Measurements from ENCODE around the gene TSPO2. TPM values are rescaled to one million over a fixed set of nuclear protein-coding genes. Genes with fewer than 3 reads are reported as not detected.
"Not testable (repeated sequence)": the region's sequence is repeated elsewhere in the genome, so short reads cannot be mapped to it uniquely, and the experiment has no call there.

Gene TSPO2
- not detected for total RNA-seq

DNA sequence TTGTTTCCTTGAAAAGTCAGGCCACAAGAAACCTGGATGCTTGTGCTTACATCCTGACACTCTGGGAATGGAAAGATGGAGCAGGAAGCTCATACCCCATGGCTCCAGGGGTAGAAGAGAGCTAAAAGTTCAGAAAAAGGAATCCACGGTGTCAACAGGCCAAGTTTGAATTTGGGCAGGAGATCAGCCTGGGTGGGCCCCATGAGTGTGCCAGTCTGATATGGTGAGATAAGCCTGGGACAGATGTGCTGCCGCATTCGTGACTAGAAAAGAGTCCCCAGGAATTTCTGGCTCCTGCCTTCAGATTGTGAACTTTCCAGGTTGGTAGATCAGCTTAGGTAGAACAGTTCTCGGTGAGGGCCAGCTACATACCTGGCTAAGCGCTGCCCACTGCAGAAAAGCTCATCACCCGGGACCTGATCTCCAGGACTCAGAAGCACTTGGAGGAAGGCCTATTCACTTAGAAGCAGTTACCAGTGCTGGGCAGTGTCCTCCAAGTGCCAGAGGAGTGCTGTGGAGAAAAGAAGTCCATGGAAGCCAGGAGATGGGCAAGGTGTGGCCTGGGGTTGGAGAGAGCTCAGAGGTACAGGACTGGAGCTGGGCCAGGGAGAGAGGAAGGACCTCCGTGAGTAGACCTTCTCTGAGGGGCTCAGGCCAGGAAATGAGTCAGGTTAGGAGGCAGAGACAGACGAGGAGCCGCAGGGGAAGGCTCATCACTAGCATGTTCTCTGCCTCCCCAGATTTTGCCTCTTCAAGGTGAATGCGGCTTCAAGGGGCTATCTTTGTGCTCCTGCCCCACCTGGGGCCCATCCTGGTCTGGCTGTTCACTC lies at the start of gene TSPO2:
TSS of gene TSPO2 (plus strand) at position 242 of the 830 bp plus-strand sequence. CDS start at position 761, 519 bp downstream.
- ATAC-seq = no peak

GRCh38 chr6:40992746-40993145 lies 49.5 kb upstream of the TSPO2 start:
- no peak for ATAC-seq

GRCh38 chr6:40996591-40997233 lies 45.6 kb upstream of the TSPO2 start:
- no peak for ATAC-seq

DNA sequence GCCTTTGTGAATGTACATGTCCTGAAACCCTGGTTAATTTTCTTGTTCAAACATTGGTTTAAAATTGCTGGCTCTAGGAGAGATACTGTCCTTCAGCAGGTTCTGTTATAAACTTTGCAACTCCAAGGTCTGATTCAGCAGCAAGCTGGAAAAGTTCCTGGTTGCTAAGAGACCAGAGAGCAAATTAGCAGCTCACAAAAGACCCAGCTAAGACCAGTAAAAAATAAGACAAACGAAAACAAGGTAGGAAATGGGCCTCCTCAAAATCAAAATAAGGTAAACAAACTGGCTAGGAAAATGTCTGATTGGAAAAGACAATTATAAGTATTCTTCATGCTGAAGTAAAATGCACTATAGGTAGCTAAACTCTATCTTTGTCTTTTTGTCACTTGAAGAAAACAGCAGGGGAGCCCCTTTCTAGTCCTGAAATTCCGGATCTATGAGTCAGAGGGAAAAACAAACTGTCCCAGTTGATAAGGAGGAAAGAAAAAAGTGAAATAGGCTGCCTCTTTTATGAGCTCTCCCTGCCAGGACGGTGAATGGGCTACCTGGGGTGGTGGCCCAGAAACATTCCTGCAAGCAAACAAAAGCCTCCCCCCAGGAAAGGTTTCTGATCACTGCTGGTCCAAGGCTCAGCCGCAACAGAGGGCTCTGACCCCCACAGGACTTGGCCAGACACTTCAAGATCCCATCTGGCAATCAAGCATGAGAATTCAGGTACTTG lies 44.9 kb upstream of the TSPO2 start:
- no peak for ATAC-seq

DNA sequence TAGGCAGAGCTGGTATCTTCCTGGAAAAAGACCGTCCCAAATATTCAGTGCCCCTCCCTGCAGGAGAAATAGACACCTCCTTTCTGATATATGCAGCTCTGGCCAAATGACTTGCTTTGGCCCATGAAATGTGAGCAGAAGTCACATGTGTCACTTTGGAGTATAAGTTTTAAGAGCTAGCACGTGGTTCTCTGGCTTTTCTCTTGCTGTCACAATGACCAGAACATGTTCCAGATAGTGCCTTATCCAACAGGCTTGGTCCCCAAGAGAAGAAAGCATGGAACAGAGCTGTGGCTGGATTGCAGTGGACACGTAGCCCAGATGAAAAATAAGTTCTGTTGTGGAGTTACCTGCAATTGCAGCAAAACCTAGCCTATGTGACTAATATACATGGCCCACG lies 43.6 kb upstream of the TSPO2 start:
- ATAC-seq = no peak

DNA sequence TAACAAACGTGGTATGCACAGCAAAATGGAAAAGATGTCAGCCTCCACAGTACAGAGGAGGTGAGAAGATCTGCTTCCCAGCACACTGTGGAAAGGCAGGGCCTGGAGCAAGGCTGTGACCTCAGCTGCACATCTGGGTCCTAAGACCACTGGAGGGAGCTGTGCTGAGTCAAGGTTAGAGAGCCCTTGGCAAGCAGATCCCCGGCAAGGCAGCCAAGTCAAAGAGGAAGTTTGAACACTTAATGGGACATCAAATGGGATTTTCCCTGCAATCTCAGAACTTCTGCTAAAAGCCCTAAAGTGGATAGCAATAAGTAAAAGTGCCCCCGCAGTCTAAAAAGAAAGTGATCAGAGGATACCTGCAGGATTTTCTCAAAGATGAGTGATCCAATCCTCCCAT lies 42.7 kb upstream of the TSPO2 start:
- peak; percentile 48 for ATAC-seq

- no peak for ATAC-seq
These were observed 42.0 kb upstream of the TSPO2 start for GRCh38 chr6:41000248-41000647.

GRCh38 chr6:41002168-41002567 lies 40.1 kb upstream of the TSPO2 start:
- no peak for ATAC-seq

DNA sequence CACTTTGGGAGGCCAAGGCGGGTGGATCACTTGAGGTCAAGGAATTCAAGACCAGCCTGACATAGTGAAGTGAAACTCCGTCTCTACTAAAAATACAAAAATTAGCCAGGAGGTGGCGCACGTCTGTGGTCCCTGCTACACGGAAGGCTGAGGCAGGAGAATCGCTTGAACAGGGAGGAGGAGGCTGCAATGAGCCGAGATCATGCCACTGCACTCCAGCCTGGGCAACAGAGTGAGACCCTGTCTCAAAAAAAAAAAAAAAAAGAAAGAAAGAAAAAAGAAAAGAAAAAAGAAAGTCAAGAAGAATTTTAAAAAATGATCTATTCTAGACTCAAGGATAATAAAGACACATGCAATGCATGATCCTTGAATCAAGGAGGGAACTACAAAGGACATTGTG lies 36.0 kb upstream of the TSPO2 start:
- ATAC-seq = peak; percentile 38

GRCh38 chr6:41006980-41007379 lies 35.3 kb upstream of the TSPO2 start:
- ATAC-seq = not testable (repeated sequence)

- no peak for ATAC-seq
These were observed 34.3 kb upstream of the TSPO2 start for GRCh38 chr6:41008011-41008410.

- no peak for ATAC-seq
These were observed 32.6 kb upstream of the TSPO2 start for GRCh38 chr6:41009669-41010068.

- ATAC-seq = no peak
These were observed 30.6 kb upstream of the TSPO2 start for GRCh38 chr6:41011673-41012072.

DNA sequence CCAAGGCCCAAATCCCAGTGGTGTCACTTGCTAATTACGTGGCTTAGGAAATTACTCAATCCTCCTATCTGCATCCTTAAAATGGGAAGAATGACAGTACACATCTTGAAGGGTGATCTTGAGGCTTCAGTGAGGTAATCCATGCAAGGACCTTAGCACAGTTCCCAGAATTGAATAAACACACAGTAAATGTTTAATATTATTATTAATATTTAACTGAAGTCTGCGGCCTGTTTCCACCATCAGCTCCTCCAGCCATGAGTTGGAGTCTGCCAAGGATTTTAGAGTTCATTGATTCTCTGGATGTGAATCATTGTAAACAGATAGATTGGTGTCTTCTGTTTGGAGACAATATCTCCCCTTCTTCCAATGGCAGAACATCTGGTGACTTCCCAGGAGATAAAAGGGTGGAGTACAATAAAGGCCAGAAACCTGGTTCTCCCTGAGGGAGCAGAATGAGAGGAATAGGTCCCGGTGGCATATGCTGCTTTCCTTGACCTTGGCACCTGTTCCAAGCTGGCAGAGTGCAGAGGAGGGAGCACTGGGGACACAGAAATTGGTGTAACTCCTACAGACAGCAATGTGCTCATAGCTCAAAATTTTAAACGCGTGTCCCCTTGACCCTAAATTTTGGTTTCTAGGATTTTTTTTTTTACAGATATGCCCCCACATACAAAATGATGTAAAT lies 28.7 kb upstream of the TSPO2 start:
- ATAC-seq = no peak

- ATAC-seq = no peak
These were observed 27.5 kb upstream of the TSPO2 start for GRCh38 chr6:41014780-41015179.

- ATAC-seq = not testable (repeated sequence)
These were observed 26.4 kb upstream of the TSPO2 start for GRCh38 chr6:41015860-41016259.

DNA sequence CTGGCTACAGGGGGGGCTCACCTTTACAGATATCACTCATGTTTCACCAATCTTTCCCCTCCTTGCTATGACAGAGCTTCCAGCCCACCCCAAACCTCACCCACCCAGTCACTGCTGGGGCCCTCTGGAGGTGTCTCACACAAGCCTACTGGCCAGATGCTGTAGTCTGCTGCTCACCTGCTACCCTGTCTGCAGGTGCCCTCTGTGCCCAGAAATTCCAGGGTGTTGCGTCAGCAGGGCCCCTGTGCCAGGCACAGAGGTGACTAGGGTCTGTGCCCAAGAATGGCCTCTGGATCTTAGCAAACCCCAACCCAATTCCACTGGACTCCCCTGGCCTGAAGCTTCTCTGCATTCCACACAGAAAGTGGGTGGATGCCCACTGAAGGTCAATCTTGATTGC lies 24.6 kb upstream of the TSPO2 start:
- ATAC-seq = no peak

DNA sequence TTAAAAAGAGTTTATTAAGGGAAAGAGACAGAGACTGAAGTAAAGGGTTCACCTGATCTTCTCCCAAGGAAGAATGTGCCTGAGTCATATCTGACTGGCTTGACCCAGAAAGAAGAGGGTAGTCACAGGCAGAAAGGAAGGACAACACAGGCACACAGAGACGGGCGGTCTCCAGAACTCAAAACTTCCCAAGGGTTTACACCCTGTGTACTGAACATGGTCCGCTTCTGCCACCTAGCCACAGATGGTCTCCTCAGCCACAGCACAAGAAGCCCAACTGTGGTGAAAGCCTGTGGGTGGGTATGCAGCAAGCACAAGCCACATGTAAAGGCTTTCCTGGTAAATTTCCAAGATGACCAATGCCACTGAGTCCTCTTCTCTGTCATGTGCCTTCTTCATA lies 20.4 kb upstream of the TSPO2 start:
- peak; percentile 38 for ATAC-seq

- ATAC-seq = peak; percentile 48
These were observed 20.0 kb upstream of the TSPO2 start for GRCh38 chr6:41022294-41022693.

DNA sequence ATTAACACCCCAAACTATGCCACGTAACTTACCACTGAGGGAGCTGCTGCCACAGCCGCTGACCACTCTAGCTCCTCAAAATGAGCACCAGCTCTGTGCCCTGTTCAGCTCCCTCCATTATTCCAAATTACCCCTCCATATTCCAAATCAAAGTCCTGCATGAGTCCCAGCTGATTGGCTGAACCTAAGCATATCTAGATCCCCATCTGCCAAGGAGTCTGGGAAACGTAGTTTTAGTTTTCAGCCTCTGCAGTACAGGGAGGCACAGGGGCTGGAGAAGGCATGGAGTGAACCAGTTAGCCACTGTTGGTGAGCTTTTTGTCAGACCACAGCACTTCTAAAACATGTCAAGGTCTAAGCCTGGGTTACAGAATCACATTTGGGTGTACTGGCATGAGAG lies 19.2 kb upstream of the TSPO2 start:
- no peak for ATAC-seq

GRCh38 chr6:41025966-41026530 lies 16.2 kb upstream of the TSPO2 start:
- no peak for ATAC-seq

GRCh38 chr6:41027241-41027640 lies 15.0 kb upstream of the TSPO2 start:
- no peak for ATAC-seq
